Esophagus mucosa (tissue), 1 donor: ENCODE measurements around the gene MLXIPL. TPM values are rescaled to one million over a fixed set of nuclear protein-coding genes. Genes with fewer than 3 reads are reported as not detected.
"Not testable (repeated sequence)": the region's sequence is repeated elsewhere in the genome, so short reads cannot be mapped to it uniquely, and the experiment has no call there.

ENCODE experiments used
- ATAC-seq: fragments of 200-7000 bp; cut with Tn5 transposase; one replicate; pipeline ENCODE4 v1.9.1; 2020
- total RNA-seq: library from RNA; stranded (reverse); gene quantifications from one replicate; pipeline ENCODE4 v1.2.4, GENCODE V29; 2023
- donor health status: DM: yes; HTN: yes; CAD: no.

MLXIPL gene
- total RNA-seq, result 0.52 TPM

GRCh38 chr7:73623798-73624668 is at the start of gene MLXIPL:
MLXIPL (minus strand) TSS chr7:73624522; CDS start chr7:73624492, 30 bp downstream.
- peak; percentile 93 for ATAC-seq

- no peak for ATAC-seq
Observed at GRCh38 chr7:73671857-73672445, 47.6 kb upstream of the MLXIPL start.

DNA sequence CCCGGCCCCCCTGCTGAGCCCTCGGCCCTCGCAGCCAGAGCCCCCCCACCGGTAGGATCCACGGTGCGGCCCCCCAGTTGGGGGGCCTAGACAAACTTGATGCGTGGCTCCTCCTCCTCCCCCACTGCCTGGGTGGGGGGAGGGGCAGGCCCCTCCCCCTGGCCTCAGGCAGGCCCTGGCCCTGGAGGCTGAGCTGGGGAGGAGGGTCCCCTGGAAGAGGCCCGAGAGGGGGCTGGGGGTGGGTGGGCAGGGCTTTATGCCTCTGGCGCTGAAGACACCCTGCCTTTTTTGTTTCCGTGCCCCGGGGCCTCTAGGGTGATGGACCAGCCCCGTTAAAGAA is 47.0 kb upstream of the MLXIPL start:
- no peak for ATAC-seq

- no peak for ATAC-seq
Observed at GRCh38 chr7:73669858-73670385, 45.6 kb upstream of the MLXIPL start.

GRCh38 chr7:73669288-73669701 is 45.0 kb upstream of the MLXIPL start:
- no peak for ATAC-seq

DNA sequence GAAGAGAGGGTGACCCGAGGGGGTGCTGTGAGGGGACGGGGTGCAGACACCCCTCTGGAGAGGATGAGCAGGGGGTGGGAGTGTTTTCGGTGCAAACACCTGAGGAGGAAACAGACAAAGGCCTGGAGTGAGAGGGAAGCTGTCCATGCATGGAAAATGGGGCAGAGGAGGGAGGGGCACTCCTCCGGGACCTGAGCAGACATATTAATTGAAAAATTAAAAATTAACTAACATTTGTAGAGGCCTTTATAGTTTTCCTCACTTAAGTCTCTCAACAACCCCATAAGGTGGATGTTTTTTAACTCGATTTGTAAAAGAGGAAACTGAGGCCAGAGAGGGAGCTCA is 44.5 kb upstream of the MLXIPL start:
- no peak for ATAC-seq

DNA sequence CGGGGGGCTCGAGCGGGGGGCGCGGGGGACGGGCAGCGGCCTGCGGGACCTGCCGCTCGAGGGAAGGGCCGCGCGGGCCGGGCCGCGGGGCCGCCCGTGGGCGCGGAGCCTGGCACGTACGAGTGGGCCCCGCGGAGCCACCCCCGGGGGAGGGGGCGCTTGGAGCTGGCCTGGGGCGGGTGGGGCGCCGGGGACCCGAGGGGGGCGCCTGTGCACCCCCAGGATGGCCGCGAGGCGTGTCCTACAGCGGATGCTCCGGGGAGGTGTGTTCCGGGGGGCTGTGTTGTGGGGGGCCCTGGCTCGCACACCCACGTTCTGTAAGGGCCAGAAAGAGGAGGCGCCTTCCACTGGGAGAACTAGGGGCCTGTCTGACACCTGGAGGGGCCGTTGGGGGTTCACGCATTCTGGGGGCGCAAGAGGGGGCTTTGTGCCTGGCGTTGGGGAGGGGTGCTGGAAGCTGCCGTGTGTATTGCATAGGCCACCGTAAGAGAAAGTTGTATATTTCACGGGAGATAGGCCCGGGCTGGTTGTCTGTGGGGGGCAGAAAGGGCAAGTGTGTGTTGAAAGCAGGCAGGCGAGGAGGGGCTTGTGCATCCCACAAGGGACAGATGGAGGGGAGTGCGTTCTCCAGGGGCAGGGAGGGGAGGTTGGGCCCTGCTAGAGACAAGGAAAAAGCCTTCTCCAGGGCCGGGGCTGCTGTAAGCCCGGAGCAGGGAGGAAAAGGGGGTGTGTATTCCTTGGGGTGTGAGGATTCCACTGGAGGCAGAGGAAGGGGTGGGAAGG is 44.0 kb upstream of the MLXIPL start:
- no peak for ATAC-seq

GRCh38 chr7:73667344-73668102 is 43.2 kb upstream of the MLXIPL start, which contains the start of gene VPS37D:
VPS37D (plus strand) TSS chr7:73667831; CDS start chr7:73667959, 128 bp downstream.
- peak; percentile 97 for ATAC-seq

DNA sequence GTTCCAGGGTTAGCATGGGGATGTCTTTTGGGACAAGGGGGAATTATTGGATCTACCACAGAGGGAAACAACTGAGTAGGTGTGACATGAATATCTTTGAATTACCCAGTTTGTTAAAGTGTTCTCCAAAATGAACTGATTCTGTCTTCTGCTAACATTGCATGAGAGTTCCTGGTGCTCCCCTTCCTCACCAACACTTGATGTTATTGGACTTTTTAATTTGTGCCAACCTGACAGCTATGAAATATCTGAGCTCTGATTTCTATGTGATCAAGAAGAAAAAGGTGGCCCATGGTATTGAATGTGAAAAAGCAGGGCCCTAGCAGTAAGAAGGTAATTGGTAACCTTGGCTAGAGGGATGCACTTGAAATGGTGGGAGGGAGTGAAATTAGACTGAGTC is 38.7 kb upstream of the MLXIPL start:
- ATAC-seq, result no peak

- ATAC-seq, result peak; percentile 75
Observed at GRCh38 chr7:73660594-73660993, 36.3 kb upstream of the MLXIPL start.

DNA sequence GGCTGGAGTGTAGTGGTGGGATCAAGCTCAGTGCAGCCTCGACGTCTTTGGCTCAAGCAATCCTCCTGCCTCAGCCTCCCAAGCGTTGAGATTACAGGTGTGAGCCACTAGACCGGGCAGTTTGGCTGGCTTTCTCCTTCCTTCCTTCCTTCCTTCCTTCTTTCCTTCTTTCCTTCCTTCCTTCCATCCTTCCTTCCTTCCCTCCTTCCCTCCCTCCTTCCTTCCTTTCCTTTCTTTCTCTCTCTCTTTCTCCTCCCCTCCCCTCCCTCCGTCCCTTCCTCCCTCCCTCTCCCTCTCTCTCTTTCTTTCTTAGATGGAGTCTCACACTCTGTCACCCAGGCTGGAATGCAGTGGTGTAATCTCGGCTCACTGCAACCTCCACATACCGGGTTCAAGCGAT is 35.7 kb upstream of the MLXIPL start:
- no peak for ATAC-seq

DNA sequence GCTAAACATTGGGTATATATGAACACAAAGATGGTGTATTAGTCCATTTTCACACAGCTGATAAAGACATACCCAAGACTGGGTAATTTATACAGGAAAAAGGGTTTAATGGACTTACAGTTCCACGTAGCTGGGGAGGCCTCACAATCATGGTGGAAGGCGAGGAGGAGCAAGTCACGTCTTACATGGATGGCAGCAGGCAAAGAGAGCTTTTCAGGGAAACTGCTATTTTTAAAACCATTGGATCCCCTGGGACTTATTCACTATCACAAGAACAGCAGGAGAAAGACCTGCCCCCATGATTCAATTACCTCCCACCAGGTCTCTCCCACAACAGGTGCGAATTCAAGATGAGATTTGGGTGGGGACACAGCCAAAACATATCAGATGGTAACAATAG is 31.0 kb upstream of the MLXIPL start:
- not testable (repeated sequence) for ATAC-seq

DNA sequence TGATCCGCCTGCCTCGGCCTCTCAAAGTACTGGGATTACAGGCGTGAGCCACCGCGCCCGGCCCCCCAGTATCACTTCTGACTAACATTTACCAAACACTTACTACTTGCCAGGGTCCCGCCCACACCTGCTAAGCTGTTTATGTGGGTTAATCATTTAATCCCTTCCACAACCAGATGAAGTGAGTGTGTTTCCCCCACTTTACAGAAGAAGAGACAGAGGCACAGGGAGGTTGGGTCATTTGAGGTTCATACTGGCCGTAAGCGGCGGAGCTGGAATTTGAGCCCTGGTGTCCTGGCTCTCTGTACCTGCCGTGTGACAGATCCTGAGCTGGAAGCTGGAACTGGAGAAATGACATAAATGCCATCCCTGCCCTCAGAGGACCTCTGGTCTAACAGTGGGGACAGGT is 28.2 kb upstream of the MLXIPL start:
- ATAC-seq, result no peak

DNA sequence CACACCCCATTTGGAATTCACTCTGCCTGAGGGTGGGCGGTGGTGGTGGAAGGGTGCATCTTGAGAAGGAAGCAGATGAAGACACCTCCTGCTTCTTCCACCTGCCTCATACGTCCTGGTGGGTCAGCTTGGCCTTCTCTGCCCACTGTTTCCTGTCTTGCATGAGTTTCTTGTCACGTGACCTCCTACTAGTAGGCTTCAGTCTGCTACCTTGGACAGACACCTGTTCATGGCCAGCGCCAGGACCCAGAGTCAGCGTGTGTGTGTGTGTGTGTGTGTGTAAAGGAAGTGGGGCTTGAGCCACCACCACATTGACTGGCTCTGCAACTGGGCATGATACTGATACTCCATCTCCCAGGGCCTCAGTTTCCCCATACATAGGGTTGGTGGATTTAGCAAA is 26.2 kb upstream of the MLXIPL start:
- ATAC-seq, result no peak

GRCh38 chr7:73649576-73649975 is 25.3 kb upstream of the MLXIPL start:
- ATAC-seq, result no peak

- ATAC-seq, result no peak
Observed at GRCh38 chr7:73648593-73649332, 24.4 kb upstream of the MLXIPL start.

GRCh38 chr7:73647725-73648592 is 23.6 kb upstream of the MLXIPL start:
- ATAC-seq, result peak; percentile 21

- ATAC-seq, result peak; percentile 6
Observed at GRCh38 chr7:73646785-73647724, 22.7 kb upstream of the MLXIPL start.

GRCh38 chr7:73645643-73646174 is 21.4 kb upstream of the MLXIPL start:
- ATAC-seq, result no peak
